Panc1 (cell line): Measurements from ENCODE around the gene MTM1. TPM values are rescaled to one million over a fixed set of nuclear protein-coding genes. Genes with fewer than 3 reads are reported as not detected.

Experiments
- ATAC-seq: fragments of 200-7000 bp; cut with Tn5 transposase; 2 replicates; pipeline ENCODE4 v1.9.1; 2020; ENCODE audit warnings: mild to moderate bottlenecking, moderate library complexity
- BruUV-seq: library from RNA; stranded (reverse); fragments of 400-500 nt; replicated peaks from 2 replicates; lab custom pipeline; 2021; lab: Mats Ljungman, UMichigan
- CTCF ChIA-PET: fragments of 300-600 bp; sonication (Branson Sonifier 250); formaldehyde crosslinking; loops from one replicate; lab custom pipeline; 2022; ENCODE audit warnings: antibody characterized with exemption; lab: Charles Lee
- POLR2A ChIA-PET: fragments of 300-600 bp; sonication (Branson Sonifier 250); formaldehyde crosslinking; loops from one replicate; lab custom pipeline; 2022; ENCODE audit warnings: antibody characterized with exemption; lab: Charles Lee
- DNase-seq: peaks from one replicate; pipeline ENCODE4 v3.0.0-alpha.2; 2010; ENCODE audit warnings: low read depth, low spot score
- H3K27ac ChIP-seq: 2 replicates; pipeline ENCODE4 v1.5.1; 2011; ENCODE audit warnings: mild to moderate bottlenecking, low read length, inconsistent platforms
- H3K27me3 ChIP-seq: fragments of 200-500 bp; sonication (Bioruptor generic); 2 replicates; pipeline ENCODE4 v1.6.0; 2014; ENCODE audit warnings: low read length, inconsistent platforms; ENCODE audit not compliant: control insufficient read depth, insufficient read depth
- H3K36me3 ChIP-seq: fragments of 200-500 bp; sonication (Bioruptor generic); 2 replicates; pipeline ENCODE4 v1.5.1; 2014; ENCODE audit warnings: inconsistent platforms, mild to moderate bottlenecking, low read length, moderate library complexity; ENCODE audit not compliant: control insufficient read depth, insufficient read depth
- H3K4me1 ChIP-seq: 2 replicates; pipeline ENCODE4 v1.5.1; 2011; ENCODE audit warnings: inconsistent platforms, mild to moderate bottlenecking, low read length, moderate library complexity; ENCODE audit not compliant: control insufficient read depth, insufficient read depth
- H3K4me3 ChIP-seq, 2 experiments: 2 replicates each; pipeline ENCODE4 v1.5.1; 2011 to 2012; ENCODE audit warnings: low read depth in 2 of 2, low read length in 2 of 2, mild to moderate bottlenecking in 2 of 2, inconsistent platforms in 1 of 2, moderate library complexity in 1 of 2
- H3K9me3 ChIP-seq: fragments of 200-500 bp; sonication (Bioruptor generic); 2 replicates; pipeline ENCODE4 v1.5.1; 2014; ENCODE audit warnings: low read depth, mild to moderate bottlenecking, inconsistent platforms, low read length, moderate library complexity; ENCODE audit not compliant: control insufficient read depth, insufficient read depth
- POLR2AphosphoS5 ChIP-seq: IDR thresholded peaks from 2 replicates; pipeline ENCODE4 v1.6.1; 2012; ENCODE audit warnings: mild to moderate bottlenecking, low read depth, low read length, moderate library complexity
- REST ChIP-seq, 2 experiments: IDR thresholded peaks; 2 replicates each; pipeline ENCODE4 v1.6.1; 2011 to 2012; ENCODE audit warnings: low read depth in 2 of 2, control low read depth in 1 of 2, low read length in 1 of 2, mild to moderate bottlenecking in 1 of 2, moderate library complexity in 1 of 2; ENCODE audit not compliant: insufficient read depth in 1 of 2
- SIN3A ChIP-seq: IDR thresholded peaks from 2 replicates; pipeline ENCODE4 v1.6.1; 2012; ENCODE audit warnings: low read depth, mild to moderate bottlenecking, low read length, moderate library complexity, borderline replicate concordance; ENCODE audit not compliant: insufficient read depth
- TCF7L2 ChIP-seq: IDR thresholded peaks from 2 replicates; pipeline ENCODE4 v1.6.1; 2011; ENCODE audit warnings: mild to moderate bottlenecking, low read depth, low read length, inconsistent platforms
- in situ Hi-C: cut with HindIII; loops from 2 replicates; pipeline ENCODE4 v1.10.0; 2016; ENCODE audit warnings: low sequenced_read_pairs, low pct_unique_long_range_greater_than_20kb
- intact Hi-C: fragments of 100-400 bp; cut with micrococcal nuclease; formaldehyde crosslinking; loops from one replicate; pipeline ENCODE4 v1.10.0; 2022; ENCODE audit not compliant: unreplicated experiment
- total RNA-seq: library from RNA; stranded (reverse); gene quantifications from one replicate; pipeline ENCODE4 v1.2.1, GENCODE V29; 2021; ENCODE audit not compliant: unreplicated experiment
- TF ChIP-seq, protein P1 (sequence below): fragments of 450-650 bp; IDR thresholded peaks from 2 replicates; pipeline ENCODE4 v1.5.1; 2017; ENCODE audit warnings: mild to moderate bottlenecking

The MTM1 gene
- total RNA-seq, 1 experiment from 2014 or later: 24.0 TPM

GRCh38 chrX:150610446-150610845 is 42.0 kb downstream of the MTM1 start:
- intact Hi-C loops: no loop called here
- ChIA-PET CTCF (interaction anchor here (0.6 kb wide), 1 partner anchor 319 kb away, joined by 3 read pairs; no protein-coding TSS in a partner anchor), POLR2A (no interaction called here)
- Histone ChIP-seq H3K36me3 (no peaks in the 10 kb centered on the region), H3K4me1 (no peaks in the 10 kb centered on the region), H3K9me3 (no peaks in the 10 kb centered on the region), H3K27ac (no peak overlapping the region), H3K4me3 (no peak overlapping the region), H3K27me3 (no peaks in the 10 kb centered on the region)
- no TSS peak for BruUV-seq
- TF ChIP-seq TCF7L2: no peak
- TF ChIP-seq REST (IDR thresholded peaks at IDR 0.05; ENCODE audit: insufficient read depth in 1 of 2, low read depth in 2 of 2, low read length in 1 of 2): no peak
- TF ChIP-seq POLR2AphosphoS5: no peak
- ATAC-seq (no peak), DNase-seq (no peak)
- in situ Hi-C loops: no loop called here

GRCh38 chrX:150615356-150615755 is 46.9 kb downstream of the MTM1 start:
- ChIA-PET POLR2A (no interaction called here), CTCF (no interaction called here)
- no peak overlapping the region for H3K27ac ChIP-seq
- H3K27me3 ChIP-seq: no peaks in the 10 kb centered on the region
- BruUV-seq: no TSS peak
- no peaks in the 10 kb centered on the region for H3K4me1 ChIP-seq
- no peaks in the 10 kb centered on the region for H3K9me3 ChIP-seq
- TF ChIP-seq TCF7L2: no peak
- TF ChIP-seq SIN3A: no peak
- no peak for TF ChIP-seq POLR2AphosphoS5
- no peak for TF ChIP-seq REST (IDR thresholded peaks at IDR 0.05; ENCODE audit: insufficient read depth in 1 of 2, low read depth in 2 of 2, low read length in 1 of 2)
- TF ChIP-seq, protein P1, sequence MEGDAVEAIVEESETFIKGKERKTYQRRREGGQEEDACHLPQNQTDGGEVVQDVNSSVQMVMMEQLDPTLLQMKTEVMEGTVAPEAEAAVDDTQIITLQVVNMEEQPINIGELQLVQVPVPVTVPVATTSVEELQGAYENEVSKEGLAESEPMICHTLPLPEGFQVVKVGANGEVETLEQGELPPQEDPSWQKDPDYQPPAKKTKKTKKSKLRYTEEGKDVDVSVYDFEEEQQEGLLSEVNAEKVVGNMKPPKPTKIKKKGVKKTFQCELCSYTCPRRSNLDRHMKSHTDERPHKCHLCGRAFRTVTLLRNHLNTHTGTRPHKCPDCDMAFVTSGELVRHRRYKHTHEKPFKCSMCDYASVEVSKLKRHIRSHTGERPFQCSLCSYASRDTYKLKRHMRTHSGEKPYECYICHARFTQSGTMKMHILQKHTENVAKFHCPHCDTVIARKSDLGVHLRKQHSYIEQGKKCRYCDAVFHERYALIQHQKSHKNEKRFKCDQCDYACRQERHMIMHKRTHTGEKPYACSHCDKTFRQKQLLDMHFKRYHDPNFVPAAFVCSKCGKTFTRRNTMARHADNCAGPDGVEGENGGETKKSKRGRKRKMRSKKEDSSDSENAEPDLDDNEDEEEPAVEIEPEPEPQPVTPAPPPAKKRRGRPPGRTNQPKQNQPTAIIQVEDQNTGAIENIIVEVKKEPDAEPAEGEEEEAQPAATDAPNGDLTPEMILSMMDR: no peak
- no peak for ATAC-seq
- in situ Hi-C loops: no loop called here
- no peak overlapping the region for H3K4me3 ChIP-seq
- H3K36me3 ChIP-seq: 0 out of 2 replicates have a peak, but pooled peaks cover 2% of the 10 kb centered on the region
- DNase-seq: no peak
- intact Hi-C loops: no loop called here
